ENCODE results near the gene CSMD2.
"Not testable (repeated sequence)": the region's sequence is repeated elsewhere in the genome, so short reads cannot be mapped to it uniquely, and the experiment has no call there.

CSMD2 gene

GRCh38 chr1:33515112-33515511 lies 649.9 kb downstream of the CSMD2 start:
- DNase-seq, result no peak

GRCh38 chr1:33512226-33513011 lies 652.6 kb downstream of the CSMD2 start:
- no peak for DNase-seq

GRCh38 chr1:33509276-33509675 lies 655.8 kb downstream of the CSMD2 start:
- not testable (repeated sequence) for DNase-seq

GRCh38 chr1:33508151-33508550 lies 656.9 kb downstream of the CSMD2 start:
- no peak for DNase-seq

GRCh38 chr1:33507661-33508060 lies 657.4 kb downstream of the CSMD2 start:
- DNase-seq, result no peak

GRCh38 chr1:33503506-33503905 lies 661.5 kb downstream of the CSMD2 start:
- DNase-seq, result no peak

- no peak for DNase-seq
Measured at GRCh38 chr1:33502726-33503125, 662.3 kb downstream of the CSMD2 start.

- no peak for DNase-seq
Measured at GRCh38 chr1:33501774-33502173, 663.3 kb downstream of the CSMD2 start.

GRCh38 chr1:33501309-33501708 lies 663.7 kb downstream of the CSMD2 start:
- no peak for DNase-seq

GRCh38 chr1:33500547-33500946 lies 664.5 kb downstream of the CSMD2 start:
- no peak for DNase-seq

GRCh38 chr1:33497410-33497809 lies 667.6 kb downstream of the CSMD2 start:
- DNase-seq, result no peak

- no peak for DNase-seq
Measured at GRCh38 chr1:33494929-33495328, 670.1 kb downstream of the CSMD2 start.

- no peak for DNase-seq
Measured at GRCh38 chr1:33488624-33489023, 676.4 kb downstream of the CSMD2 start.

- no peak for DNase-seq
Measured at GRCh38 chr1:33482412-33482811, 682.6 kb downstream of the CSMD2 start.

- DNase-seq, result no peak
Measured at GRCh38 chr1:33477451-33477850, 687.6 kb downstream of the CSMD2 start.

- DNase-seq, result no peak
Measured at GRCh38 chr1:33473900-33474299, 691.1 kb downstream of the CSMD2 start.

GRCh38 chr1:33472269-33472980 lies 692.6 kb downstream of the CSMD2 start, which contains the start of gene ZSCAN20:
Gene ZSCAN20, plus strand, starts transcription at chr1:33472645. Its CDS starts 6,644 bp downstream, at chr1:33479289.
- peak; percentile 80 for DNase-seq

- DNase-seq, result no peak
Measured at GRCh38 chr1:33471416-33471815, 693.6 kb downstream of the CSMD2 start.

GRCh38 chr1:33470495-33471012 lies 694.5 kb downstream of the CSMD2 start:
- DNase-seq, result peak; percentile 39

- no peak for DNase-seq
Measured at GRCh38 chr1:33469691-33470090, 695.3 kb downstream of the CSMD2 start.

GRCh38 chr1:33468967-33469366 lies 696.1 kb downstream of the CSMD2 start:
- DNase-seq, result no peak

GRCh38 chr1:33468531-33468930 lies 696.5 kb downstream of the CSMD2 start:
- DNase-seq, result no peak

GRCh38 chr1:33468011-33468410 lies 697.0 kb downstream of the CSMD2 start:
- no peak for DNase-seq

GRCh38 chr1:33466159-33466558 lies 698.9 kb downstream of the CSMD2 start:
- no peak for DNase-seq

All from activated CD4-positive, CD25-positive, alpha-beta regulatory T cell treated with anti-CD3 and anti-CD28 coated beads, Interleukin-2, amount 50 U/mL, for 72 hours (primary cell).